HPDE6-E6E7 (cell line): ENCODE results near the gene NUMBL.
"Not testable (repeated sequence)": the region's sequence is repeated elsewhere in the genome, so short reads cannot be mapped to it uniquely, and the experiment has no call there.

Experiments used
- DNase-seq: peaks from one replicate; pipeline ENCODE4 v3.0.0; 2011; ENCODE audit warnings: missing footprints; ENCODE audit errors: extremely low spot score

NUMBL gene

DNA sequence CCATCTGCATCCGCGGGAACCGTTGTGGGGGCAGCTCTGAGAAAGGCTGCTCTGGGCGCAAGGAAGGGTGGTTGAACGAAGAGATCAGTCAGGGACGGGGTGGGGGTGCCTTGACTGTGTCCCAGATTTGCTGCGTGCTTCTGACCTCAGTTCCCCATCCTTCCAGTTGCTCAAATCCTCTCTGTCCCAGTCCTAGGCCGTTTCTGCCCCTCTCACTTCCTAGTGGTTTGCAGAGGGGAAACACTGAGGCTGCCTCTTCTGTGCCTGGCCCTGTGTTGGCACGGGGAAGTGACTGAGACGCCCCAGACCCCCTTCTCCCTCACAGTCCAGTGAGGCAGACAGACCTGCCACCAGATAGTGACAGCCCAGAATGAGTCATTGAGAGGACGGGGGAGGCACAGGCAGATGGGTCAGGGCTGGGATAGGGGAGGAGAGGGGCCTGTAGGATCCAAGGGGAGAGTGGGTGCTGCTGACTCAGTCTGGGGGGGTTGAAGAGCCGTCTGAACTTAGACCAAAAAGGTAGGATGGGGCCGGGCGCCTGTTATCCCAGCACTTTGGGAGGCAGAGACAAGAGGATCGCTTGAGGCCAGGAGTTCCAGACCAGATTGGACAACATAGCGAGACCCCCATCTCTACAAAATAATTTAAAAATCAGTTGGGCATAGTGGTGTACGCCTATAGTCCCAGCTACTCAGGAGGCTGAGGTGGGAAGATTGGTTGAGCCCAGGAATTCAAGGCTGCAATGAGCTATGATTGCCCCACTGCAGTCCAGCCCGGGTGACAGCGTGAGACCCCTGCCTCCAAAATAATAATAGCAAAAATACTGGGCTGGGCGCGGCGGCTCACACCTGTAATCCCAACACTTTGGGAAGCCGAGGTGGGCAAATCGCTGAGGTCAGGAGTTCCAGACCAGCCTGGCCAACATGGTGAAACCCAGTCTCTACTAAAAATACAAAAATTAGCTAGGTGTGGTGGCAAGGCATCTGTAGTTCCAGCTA is 26.5 kb downstream of the NUMBL start:
- no peak for DNase-seq

- peak; percentile 65 for DNase-seq
Observed at GRCh38 chr19:40662925-40663694, 27.3 kb downstream of the NUMBL start.

DNA sequence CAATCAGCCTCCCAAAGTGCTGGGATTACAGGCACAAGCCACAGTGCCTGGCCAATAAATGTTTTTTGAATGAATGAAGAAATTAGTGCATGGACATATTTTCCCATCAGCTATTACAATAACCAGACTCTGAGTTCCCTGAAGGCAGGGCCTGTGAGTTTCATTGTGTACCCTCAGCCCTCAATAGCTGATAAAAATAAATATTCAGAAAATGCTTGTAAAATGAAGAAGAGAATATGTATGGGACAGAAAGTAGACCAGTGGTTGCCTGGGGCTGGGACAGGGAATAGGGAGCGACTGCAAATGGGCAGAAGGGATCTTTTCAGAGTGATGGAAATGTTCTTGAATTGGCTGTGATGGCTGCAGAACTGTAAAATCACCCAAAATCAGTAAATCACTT is 28.8 kb downstream of the NUMBL start:
- no peak for DNase-seq

DNA sequence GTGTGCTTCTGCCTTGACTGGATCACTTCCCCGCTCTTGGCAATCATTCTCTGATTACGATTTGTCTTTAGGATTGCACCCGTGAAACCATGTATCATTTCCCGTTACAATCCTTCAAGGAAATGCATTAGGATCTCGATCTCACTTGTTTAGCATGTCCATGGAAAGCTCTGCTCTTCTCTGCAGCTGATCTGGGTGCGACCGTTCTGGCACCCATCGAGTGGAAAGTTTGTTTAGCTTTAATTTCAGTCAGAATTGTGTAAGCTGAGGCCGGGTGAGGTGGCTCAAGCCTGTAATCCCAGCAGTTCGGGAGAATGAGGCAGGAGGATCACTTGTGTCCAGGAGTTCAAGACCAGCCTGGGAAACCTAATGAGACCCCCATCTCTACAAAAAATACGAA is 30.9 kb downstream of the NUMBL start:
- DNase-seq: no peak

DNA sequence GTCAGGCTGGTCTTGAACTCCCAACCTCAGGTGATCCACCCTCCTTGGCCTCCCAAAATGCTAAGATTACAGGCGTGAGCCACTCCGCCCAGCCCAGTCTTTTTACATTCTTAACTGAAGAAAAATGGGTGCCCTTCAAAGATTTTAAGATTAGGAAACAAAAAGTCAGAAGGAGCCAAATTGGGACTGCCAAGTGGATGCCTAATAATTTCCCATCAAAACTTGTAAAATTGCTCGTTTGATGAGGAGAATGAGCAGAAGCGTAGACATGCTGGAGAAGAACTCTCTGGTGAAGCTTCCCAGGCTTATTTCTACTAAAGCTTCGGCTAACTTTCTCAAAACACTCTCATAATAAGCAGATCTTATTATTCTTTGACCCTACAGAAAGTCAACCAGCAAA is 31.3 kb downstream of the NUMBL start:
- DNase-seq: no peak

GRCh38 chr19:40658031-40658430 is 32.4 kb downstream of the NUMBL start:
- DNase-seq: no peak

DNA sequence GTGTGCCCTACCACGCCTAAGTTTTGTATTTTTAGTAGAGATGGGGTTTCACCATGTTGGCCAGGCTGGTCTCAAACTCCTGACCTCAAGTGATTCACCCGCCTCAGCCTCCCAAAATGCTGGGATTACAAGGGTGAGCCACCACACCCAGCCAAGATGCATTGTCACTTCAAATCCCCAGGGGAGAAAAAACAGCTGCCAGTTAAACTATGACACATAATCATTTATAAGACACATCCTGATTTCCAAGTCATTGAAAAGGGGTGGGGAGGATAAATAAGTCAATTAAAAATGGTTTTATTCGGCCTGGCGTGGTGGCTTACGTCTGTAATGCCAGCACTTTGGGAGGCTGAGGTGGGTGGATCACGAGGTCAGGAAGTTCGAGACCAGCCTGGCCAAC is 34.8 kb downstream of the NUMBL start:
- DNase-seq: not testable (repeated sequence)

DNA sequence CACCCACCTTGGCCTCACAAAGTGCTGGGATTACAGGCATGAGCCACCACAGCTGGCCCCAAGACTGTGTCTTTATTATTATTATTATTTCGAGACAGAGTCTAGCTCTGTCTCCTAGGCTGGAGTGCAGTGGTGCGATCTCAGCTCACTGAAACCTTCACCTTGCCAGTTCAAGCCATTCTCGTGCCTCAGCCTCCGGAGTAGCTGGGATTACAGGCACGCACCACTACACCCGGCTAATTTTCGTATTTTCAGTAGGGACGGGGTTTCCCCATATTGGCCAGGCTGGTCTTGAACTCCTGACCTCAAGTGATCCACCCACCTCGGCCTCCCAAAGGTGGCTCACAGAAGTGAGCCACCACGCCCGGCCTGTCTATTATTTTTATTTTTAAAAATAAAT is 38.1 kb downstream of the NUMBL start:
- not testable (repeated sequence) for DNase-seq

DNA sequence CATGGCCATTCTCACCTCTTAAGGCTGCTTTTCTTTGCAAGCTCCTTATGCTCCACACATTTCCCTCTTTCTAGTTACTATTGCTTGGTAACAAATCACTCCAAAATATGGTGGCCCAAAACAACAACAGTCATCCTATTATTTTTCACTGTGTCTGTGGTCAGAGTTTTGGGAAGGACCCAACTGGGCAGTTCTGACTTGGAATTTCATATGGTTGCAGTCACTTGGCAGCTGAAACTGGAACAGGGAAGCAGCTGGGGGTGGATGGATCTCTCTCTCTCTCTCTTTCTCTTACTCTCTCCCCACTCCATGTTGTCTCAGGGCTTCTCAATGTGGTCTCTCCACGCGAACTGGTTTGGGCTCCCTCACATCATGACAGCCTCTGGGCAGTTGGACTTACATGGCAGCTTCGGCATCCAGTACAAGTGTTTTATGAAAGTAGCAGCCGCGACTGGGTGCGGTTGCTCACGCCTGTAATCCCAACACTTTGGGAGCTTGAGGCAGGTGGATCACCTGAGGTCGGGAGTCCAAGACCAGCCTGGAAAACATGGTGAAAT is 39.6 kb downstream of the NUMBL start:
- no peak for DNase-seq

DNA sequence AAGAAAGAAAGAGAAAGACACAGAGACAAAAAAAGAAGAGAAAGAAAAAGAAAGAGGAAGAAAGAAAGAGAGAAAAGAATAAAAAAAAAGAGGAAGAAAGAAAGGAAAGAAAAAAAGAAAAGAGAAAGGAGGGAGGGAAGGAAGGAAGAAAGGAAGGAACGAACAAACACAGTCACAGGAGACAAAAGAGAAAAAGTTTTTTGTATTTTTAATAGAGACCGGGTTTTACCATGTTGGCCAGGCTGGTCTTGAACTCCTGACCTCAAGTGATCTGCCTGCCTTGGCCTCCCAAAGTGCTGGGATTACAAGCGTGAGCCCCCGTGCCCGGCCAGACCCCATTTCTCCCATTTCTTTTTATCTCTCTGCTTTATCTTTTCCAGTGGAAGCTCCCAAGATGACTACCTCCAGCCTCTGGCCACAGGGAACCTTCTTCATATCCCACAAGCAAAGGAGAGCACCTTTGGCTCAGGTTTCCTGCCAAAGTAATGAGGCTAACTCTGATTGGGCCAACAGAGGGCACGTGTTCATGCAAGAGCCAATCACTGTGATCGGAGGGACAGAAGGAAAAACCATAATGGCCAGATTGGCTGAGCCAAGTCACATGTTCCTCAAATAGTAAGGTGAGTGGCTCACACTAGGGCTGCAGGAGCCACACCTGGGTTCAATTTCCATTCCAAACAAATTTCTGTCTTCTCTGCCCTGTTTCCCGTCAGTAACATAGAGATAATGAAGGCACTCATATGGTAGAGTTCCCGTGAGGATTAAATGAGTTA is 40.4 kb downstream of the NUMBL start:
- not testable (repeated sequence) for DNase-seq

GRCh38 chr19:40646743-40647254 is 43.7 kb downstream of the NUMBL start:
- DNase-seq: no peak

- no peak for DNase-seq
Observed at GRCh38 chr19:40642757-40643305, 47.6 kb downstream of the NUMBL start.

DNA sequence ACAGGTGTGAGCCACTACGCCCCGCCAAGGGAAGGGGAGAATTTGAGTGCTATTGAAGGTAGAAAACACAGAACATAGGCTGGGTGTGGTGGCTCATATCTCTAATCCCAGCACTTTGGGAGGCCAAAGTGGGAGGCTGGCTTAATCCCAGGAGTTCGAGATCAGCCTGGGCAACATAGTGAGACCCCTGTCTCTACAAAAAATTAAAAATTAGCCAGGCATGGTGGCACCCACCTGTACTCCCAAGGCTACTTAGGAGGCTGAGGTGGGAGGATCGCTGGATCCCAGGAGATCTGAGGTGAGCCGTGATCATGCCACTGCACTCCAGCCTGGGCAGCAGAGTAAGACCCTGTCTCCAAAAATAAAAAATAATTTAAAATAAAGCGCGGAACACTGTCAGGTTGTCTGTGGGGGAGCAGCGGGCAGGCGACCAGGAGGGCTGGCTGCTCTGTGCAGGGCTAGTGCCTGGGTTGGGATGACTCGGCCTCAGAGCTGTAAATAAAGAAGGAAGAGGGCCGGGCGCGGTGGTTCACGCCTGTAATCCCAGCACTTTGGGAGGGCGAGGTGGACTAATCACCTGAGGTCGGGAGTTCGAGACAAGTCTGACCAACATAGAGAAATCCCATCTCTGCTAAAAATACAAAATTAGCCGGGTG is 48.3 kb downstream of the NUMBL start:
- DNase-seq: no peak

- DNase-seq: no peak
Observed at GRCh38 chr19:40641281-40641680, 49.2 kb downstream of the NUMBL start.

- DNase-seq: no peak
Observed at GRCh38 chr19:40640744-40641143, 49.7 kb downstream of the NUMBL start.

GRCh38 chr19:40639638-40639982 is 50.8 kb downstream of the NUMBL start:
- no peak for DNase-seq

DNA sequence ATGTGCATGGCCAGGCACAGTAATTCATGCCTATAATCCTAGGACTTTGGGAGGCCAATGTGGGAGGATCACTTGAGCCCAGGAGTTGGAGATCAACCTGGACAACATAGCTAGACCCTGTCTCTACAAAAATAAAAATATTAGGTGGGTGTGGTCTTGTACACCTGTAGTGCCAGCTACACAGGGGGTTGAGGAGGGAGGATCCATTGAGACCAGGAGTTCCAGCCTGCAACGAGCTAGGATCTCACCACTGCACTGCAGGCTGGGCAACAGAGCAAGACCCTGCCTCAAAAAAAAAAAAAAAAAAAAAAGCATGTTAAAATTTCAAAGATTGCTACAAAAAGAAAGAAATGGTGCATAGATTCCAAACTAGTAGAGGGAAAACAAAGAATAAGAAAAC is 52.1 kb downstream of the NUMBL start:
- no peak for DNase-seq

- no peak for DNase-seq
Observed at GRCh38 chr19:40633207-40633606, 57.2 kb downstream of the NUMBL start.

GRCh38 chr19:40632311-40633036 is 58.0 kb downstream of the NUMBL start:
- no peak for DNase-seq

- no peak for DNase-seq
Observed at GRCh38 chr19:40630571-40631160, 59.8 kb downstream of the NUMBL start.
